ENCODE measurements around the gene KLHDC7A.

GRCh38 chr1:18475234-18475905 lies 5.4 kb upstream of the KLHDC7A start:
- TF ChIP-seq POLR2A (IDR thresholded peaks at IDR 0.05; ENCODE audit: low read length): no peak
- no peak for TF ChIP-seq GATA1 (IDR thresholded peaks at IDR 0.05; ENCODE audit: low read depth, low read length)
